Activated CD4-positive, alpha-beta T cell treated with anti-CD3 and anti-CD28 coated beads, Interleukin-2, Interleukin-6, amounts not matched to agents 100 ng/mL and 50 ng/mL, durations not matched to agents 16 hours and 8 hours (primary cell): ENCODE measurements around the gene APPL2.
"Not testable (repeated sequence)": the region's sequence is repeated elsewhere in the genome, so short reads cannot be mapped to it uniquely, and the experiment has no call there.

Experiments
- DNase-seq: peaks from one replicate; pipeline ENCODE4 v3.0.0-alpha.2; 2020

Gene APPL2

GRCh38 chr12:105256431-105256830 is 20.5 kb upstream of the APPL2 start:
- not testable (repeated sequence) for DNase-seq

- DNase-seq, result no peak
Observed at GRCh38 chr12:105256011-105256410, 20.0 kb upstream of the APPL2 start.

- no peak for DNase-seq
Observed at GRCh38 chr12:105253866-105254513, 18.0 kb upstream of the APPL2 start.

- DNase-seq, result no peak
Observed at GRCh38 chr12:105252901-105253300, 16.9 kb upstream of the APPL2 start.

GRCh38 chr12:105245776-105246427 is 9.9 kb upstream of the APPL2 start:
- not testable (repeated sequence) for DNase-seq

GRCh38 chr12:105245291-105245690 is 9.3 kb upstream of the APPL2 start:
- DNase-seq, result no peak

- no peak for DNase-seq
Observed at GRCh38 chr12:105240228-105240627, 4.3 kb upstream of the APPL2 start.

- DNase-seq, result no peak
Observed at GRCh38 chr12:105239304-105239703, 3.3 kb upstream of the APPL2 start.

GRCh38 chr12:105237666-105238065 is 1.7 kb upstream of the APPL2 start:
- DNase-seq, result no peak

GRCh38 chr12:105235281-105235731 is 668 bp downstream of the APPL2 start:
- peak; percentile 11 for DNase-seq

- DNase-seq, result no peak
Observed at GRCh38 chr12:105234197-105234596, 1.8 kb downstream of the APPL2 start.

- DNase-seq, result no peak
Observed at GRCh38 chr12:105233041-105233905, 2.7 kb downstream of the APPL2 start.

- DNase-seq, result no peak
Observed at GRCh38 chr12:105231396-105231795, 4.6 kb downstream of the APPL2 start.

GRCh38 chr12:105229371-105229770 is 6.6 kb downstream of the APPL2 start:
- no peak for DNase-seq

- no peak for DNase-seq
Observed at GRCh38 chr12:105228966-105229365, 7.0 kb downstream of the APPL2 start.

GRCh38 chr12:105228494-105228893 is 7.5 kb downstream of the APPL2 start:
- peak; percentile 69 for DNase-seq

- no peak for DNase-seq
Observed at GRCh38 chr12:105227879-105228278, 8.1 kb downstream of the APPL2 start.

- DNase-seq, result peak; percentile 54
Observed at GRCh38 chr12:105226219-105226618, 9.8 kb downstream of the APPL2 start.

- DNase-seq, result no peak
Observed at GRCh38 chr12:105225505-105226015, 10.4 kb downstream of the APPL2 start.

- no peak for DNase-seq
Observed at GRCh38 chr12:105224399-105224798, 11.6 kb downstream of the APPL2 start.

- DNase-seq, result no peak
Observed at GRCh38 chr12:105223884-105224283, 12.1 kb downstream of the APPL2 start.

GRCh38 chr12:105223352-105223845 is 12.6 kb downstream of the APPL2 start:
- DNase-seq, result no peak

- no peak for DNase-seq
Observed at GRCh38 chr12:105222726-105223351, 13.1 kb downstream of the APPL2 start.
